ENCODE data around the gene TUBA4A. TPM values are rescaled to one million over a fixed set of nuclear protein-coding genes. Genes with fewer than 3 reads are reported as not detected.

The TUBA4A gene
- total and polyA plus RNA-seq, 2 of the 8 experiments (the other 6 are each of a cell fraction or from before 2014, with no cell fraction given), result 67.3 to 172 TPM

DNA sequence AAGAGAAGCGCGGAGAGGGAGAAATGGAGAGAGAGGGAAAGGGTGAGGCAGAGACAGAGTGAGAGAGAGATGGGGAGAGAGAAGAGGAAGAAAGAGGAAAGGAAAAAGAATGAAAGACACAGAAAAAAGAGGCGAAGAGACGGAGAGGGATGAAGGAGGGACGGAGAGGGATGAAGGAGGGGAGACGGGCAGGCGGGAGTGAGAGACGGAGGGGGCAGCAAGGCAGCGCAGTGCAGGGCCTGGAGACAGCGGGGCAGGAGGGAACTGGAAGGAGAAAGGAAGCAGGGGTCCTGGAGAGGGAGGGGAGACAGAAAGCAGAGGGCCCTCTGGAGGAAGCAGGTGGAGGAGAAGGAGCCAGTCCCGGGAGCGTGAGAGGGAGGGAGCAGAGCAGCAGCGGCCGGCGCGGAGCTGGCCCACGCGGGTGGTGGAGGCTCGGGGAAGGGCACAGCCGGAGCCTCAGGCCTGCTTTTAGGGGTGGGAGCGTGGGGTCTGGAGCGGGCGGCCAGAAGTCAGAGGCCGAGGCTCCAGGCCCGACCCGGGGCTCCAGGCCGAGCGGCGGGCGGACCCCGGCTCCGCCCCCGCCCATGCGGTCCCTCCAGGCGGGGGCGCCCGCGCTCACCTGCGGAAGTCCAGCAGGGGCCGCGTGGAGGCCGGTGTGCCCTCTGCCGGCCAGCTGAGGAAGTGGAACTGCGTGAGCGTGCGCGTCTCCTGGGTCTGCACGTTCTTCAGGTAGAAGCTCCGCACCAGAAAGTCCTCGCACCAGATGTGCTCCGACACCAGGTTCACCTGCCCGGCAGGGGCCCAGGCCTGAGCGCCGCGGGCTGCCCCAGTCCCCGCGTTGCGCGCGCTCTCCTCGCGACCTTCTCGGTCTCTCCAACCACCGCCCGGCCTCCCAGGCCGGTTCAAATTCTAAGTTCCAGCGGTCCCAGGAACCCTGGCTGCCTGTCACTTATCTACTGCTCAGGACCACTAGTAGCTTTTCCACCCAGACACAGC lies 40.9 kb upstream of the TUBA4A start:
- ChIA-PET POLR2A (ENCODE audit: partially characterized antibody) (interaction anchor here (0.9 to 4.3 kb wide), 17 partner anchors 8 to 118 kb away, joined by 3 to 33 read pairs (median 4); partner anchors contain the start of genes ABCB6, CNPPD1, DNAJB2 and GLB1L), CTCF (ENCODE audit: partially characterized antibody) (interaction anchor here (0.6 to 11.7 kb wide), 67 partner anchors 10 to 292 kb away, joined by 3 to 220 read pairs (median 4); partner anchors contain the start of genes ABCB6, ANKZF1, ATG9A and DNAJB2)
- Histone ChIP-seq H2BK120ac (replicated peaks; ENCODE audit: low read depth, low read length) (no peak overlapping the region), H4K5ac (ENCODE audit: insufficient read length, low read depth, low read length) (peak overlapping the region; percentile 46), H3K14ac (ENCODE audit: insufficient read length) (no peak overlapping the region), H3K9ac (replicated peaks in 1 of 4; ENCODE audit: extremely low read depth in 1 of 4, low read depth in 3 of 4, low read length in 3 of 4) (peak overlapping the region in 3 of 4 experiments; percentile 31 to 65 (median 60); a peak in 5 of 7 replicates), H3K79me1 (ENCODE audit: low read depth, low read length) (no peaks in the 10 kb centered on the region; the same call in 1 of the 2 replicates), H2BK20ac (ENCODE audit: low read length) (no peak overlapping the region; the same call in 1 of the 2 replicates), H3K18ac (ENCODE audit: extremely low read depth, low read length) (peak overlapping the region; percentile 83), H3K4me1 (replicated peaks in 1 of 4; ENCODE audit: control insufficient read depth in 3 of 4, insufficient read depth in 4 of 4, low read length in 3 of 4) (peaks cover 0 to 8% (median 3%) of the 10 kb centered on the region in 4 experiments; a peak in 4 of 7 replicates), H3K23me2 (ENCODE audit: low read depth, low read length) (peaks cover 4% of the 10 kb centered on the region; the same call in 1 of the 2 replicates), H3K23ac (ENCODE audit: insufficient read length) (no peak overlapping the region), H3K56ac (replicated peaks; ENCODE audit: insufficient read length, low read depth, low read length) (no peak overlapping the region), H4K8ac (ENCODE audit: extremely low read depth, insufficient read depth, low read length) (no peak overlapping the region; the same call in 1 of the 2 replicates), H3K36me3 (ENCODE audit: control insufficient read depth in 2 of 4, insufficient read depth in 4 of 4, low read length in 3 of 4) (no peaks in the 10 kb centered on the region), H3K27ac (ENCODE audit: low read depth, low read length) (peak overlapping the region; percentile 41; the same call in 1 of the 2 replicates), H2BK12ac (ENCODE audit: low read depth, low read length) (no peak overlapping the region), H3K4ac (replicated peaks; ENCODE audit: insufficient read length, low read depth, low read length) (peak overlapping the region; percentile 92), H2AFZ (ENCODE audit: low read length) (0 out of 2 replicates have a peak overlapping the region, but pooled peaks have one; percentile 27), H2BK5ac (ENCODE audit: low read depth, low read length) (peak overlapping the region; percentile 81; the same call in 1 of the 2 replicates), H3K4me3 (ENCODE audit: extremely low read depth in 1 of 4, insufficient read depth in 2 of 4, low read depth in 3 of 4, low read length in 4 of 4) (peak overlapping the region; percentile 60 to 79 (median 74)), H2BK15ac (ENCODE audit: low read length) (0 out of 2 replicates have a peak overlapping the region, but pooled peaks have one; percentile 29), H3K4me2 (ENCODE audit: insufficient read depth in 1 of 2, low read depth in 2 of 2, low read length in 2 of 2) (peak overlapping the region; percentile 69 to 76), H3K27me3 (replicated peaks in 1 of 4; ENCODE audit: control insufficient read depth in 3 of 4, extremely low read depth in 1 of 4, insufficient read depth in 3 of 4, low read length in 3 of 4) (peaks cover 0 to 32% (median 19%) of the 10 kb centered on the region in 4 experiments; a peak in 6 of 7 replicates), H4K20me1 (replicated peaks in 1 of 2; ENCODE audit: control insufficient read depth in 1 of 2, insufficient read depth in 2 of 2, low read length in 2 of 2) (no peaks in the 10 kb centered on the region), H4K91ac (replicated peaks; ENCODE audit: insufficient read length, low read length) (peak overlapping the region; percentile 72), H3K79me2 (ENCODE audit: control insufficient read depth in 1 of 2, insufficient read depth in 2 of 2, low read length in 2 of 2) (no peaks in the 10 kb centered on the region), H2AK5ac (ENCODE audit: low read depth, low read length) (no peak overlapping the region), H3K9me3 (ENCODE audit: insufficient read depth in 2 of 2, low read depth in 1 of 2, low read length in 1 of 2) (0 out of 4 replicates have a peak, but pooled peaks cover 0 to 5% of the 10 kb centered on the region in 2 experiments)
- DNase-seq (ENCODE audit: low read depth in 1 of 2, low spot score in 2 of 2) (peak; percentile 89 to 96), FAIRE-seq (no peak)
- WGBS, 2 experiments (ENCODE audit: extremely low coverage in 1 of 2, insufficient coverage in 1 of 2, insufficient read length in 1 of 2, insufficient replicate concordance in 2 of 2, low coverage in 1 of 2, low lambda C conversion rate in 2 of 2, missing lambda C conversion rate in 1 of 2), result 9% methylated on average over 45 of the region's 67 CpGs; no CpG with 5 or more reads in 1 of the 2 experiments
- no peak for TF ChIP-seq CBX5 (IDR thresholded peaks at IDR 0.05; ENCODE audit: low read depth, low read length)
- peak; percentile 99 for TF ChIP-seq KDM4A (IDR thresholded peaks at IDR 0.05; ENCODE audit: low read depth, low read length, severe bottlenecking)
- TF ChIP-seq, protein P1, sequence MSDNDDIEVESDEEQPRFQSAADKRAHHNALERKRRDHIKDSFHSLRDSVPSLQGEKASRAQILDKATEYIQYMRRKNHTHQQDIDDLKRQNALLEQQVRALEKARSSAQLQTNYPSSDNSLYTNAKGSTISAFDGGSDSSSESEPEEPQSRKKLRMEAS (IDR thresholded peaks at IDR 0.05), result peak; percentile 96
- peak; percentile 95 for TF ChIP-seq CTBP2 (IDR thresholded peaks at IDR 0.05; ENCODE audit: borderline replicate concordance, insufficient read depth, insufficient read length, low read length)
- no peak for TF ChIP-seq CHD1 (IDR thresholded peaks at IDR 0.05; ENCODE audit: low read depth, low read length)
- no peak for TF ChIP-seq CHD2 (IDR thresholded peaks at IDR 0.05; ENCODE audit: low read length)
- peak; percentile 89 for TF ChIP-seq PHF8 (conservative IDR thresholded peaks at IDR 0.05; ENCODE audit: low read depth, low read length)
- TF ChIP-seq NANOG (IDR thresholded peaks at IDR 0.05; ENCODE audit: insufficient read depth, low read depth, low read length, poor library complexity, severe bottlenecking), result no peak
- peak; percentile 64; the same call in 1 of the 2 replicates for TF ChIP-seq SP4 (IDR thresholded peaks at IDR 0.05; ENCODE audit: low read length)

Data from H1 (cell line).